ENCODE data around the gene TTPAL. TPM values are rescaled to one million over a fixed set of nuclear protein-coding genes. Genes with fewer than 3 reads are reported as not detected.

Gene TTPAL
- total RNA-seq, 1 experiment from 2014 or later, result 14.0 TPM

DNA sequence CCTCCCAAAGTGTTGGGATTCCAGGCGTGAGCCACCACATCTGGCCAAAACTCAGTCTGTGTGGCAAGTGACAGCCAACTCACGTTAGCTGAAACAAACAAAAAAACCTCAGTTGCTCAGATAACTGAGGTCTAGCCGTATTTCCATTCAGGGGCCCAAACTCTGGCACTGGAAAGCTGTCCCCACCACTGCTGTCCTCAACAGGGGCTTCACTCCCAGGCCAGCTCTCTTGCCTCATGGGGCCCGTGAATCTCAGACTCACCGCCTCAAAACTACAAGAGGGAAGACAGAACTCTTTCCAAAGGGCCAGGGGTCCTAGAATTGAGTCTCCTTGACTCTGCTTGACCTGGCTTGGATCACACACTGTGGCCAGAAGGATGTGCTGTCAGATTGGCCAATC is 7.4 kb downstream of the TTPAL start:
- H4K20me1 ChIP-seq (ENCODE audit: low read length), result no peaks in the 10 kb centered on the region
- H3F3A ChIP-seq (ENCODE audit: low read length, unreplicated experiment), result no peaks in the 10 kb centered on the region
- H3K4me3 ChIP-seq (ENCODE audit: low read length), result no peak overlapping the region
- peaks cover 2% of the 10 kb centered on the region; the same call in 1 of the 2 replicates for H3K79me2 ChIP-seq (ENCODE audit: low read length)
- no peak overlapping the region for H3K27ac ChIP-seq (ENCODE audit: low read length)
- H3K4me2 ChIP-seq (ENCODE audit: low read length), result no peak overlapping the region
- H2AFZ ChIP-seq (ENCODE audit: low read length), result no peak overlapping the region
- peaks cover 25% of the 10 kb centered on the region; the same call in 1 of the 2 replicates for H3K36me3 ChIP-seq (ENCODE audit: low read depth, low read length)
- ChIA-PET POLR2A (ENCODE audit: unreplicated experiment) (no interaction called here), CTCF (no interaction called here)
- no peaks in the 10 kb centered on the region for H3K4me1 ChIP-seq (ENCODE audit: insufficient read depth, low read length)
- TF ChIP-seq EZH2 (IDR thresholded peaks at IDR 0.05; ENCODE audit: low read length, unreplicated experiment) (no peak), EZH2phosphoT487 (IDR thresholded peaks at IDR 0.05; ENCODE audit: borderline replicate concordance, low read length) (no peak)
- TF ChIP-seq, protein P1, sequence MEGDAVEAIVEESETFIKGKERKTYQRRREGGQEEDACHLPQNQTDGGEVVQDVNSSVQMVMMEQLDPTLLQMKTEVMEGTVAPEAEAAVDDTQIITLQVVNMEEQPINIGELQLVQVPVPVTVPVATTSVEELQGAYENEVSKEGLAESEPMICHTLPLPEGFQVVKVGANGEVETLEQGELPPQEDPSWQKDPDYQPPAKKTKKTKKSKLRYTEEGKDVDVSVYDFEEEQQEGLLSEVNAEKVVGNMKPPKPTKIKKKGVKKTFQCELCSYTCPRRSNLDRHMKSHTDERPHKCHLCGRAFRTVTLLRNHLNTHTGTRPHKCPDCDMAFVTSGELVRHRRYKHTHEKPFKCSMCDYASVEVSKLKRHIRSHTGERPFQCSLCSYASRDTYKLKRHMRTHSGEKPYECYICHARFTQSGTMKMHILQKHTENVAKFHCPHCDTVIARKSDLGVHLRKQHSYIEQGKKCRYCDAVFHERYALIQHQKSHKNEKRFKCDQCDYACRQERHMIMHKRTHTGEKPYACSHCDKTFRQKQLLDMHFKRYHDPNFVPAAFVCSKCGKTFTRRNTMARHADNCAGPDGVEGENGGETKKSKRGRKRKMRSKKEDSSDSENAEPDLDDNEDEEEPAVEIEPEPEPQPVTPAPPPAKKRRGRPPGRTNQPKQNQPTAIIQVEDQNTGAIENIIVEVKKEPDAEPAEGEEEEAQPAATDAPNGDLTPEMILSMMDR (conservative IDR thresholded peaks at IDR 0.05; ENCODE audit: low read depth, low read length), result no peak
- H3K9me2 ChIP-seq (replicated peaks; ENCODE audit: low read length), result no peaks in the 10 kb centered on the region
- intact Hi-C loops (cut with micrococcal nuclease), result no loop called here
- H3K27me3 ChIP-seq (ENCODE audit: low read length), result no peaks in the 10 kb centered on the region
- no TSS peak for BruUV-seq (replicated peaks)
- ATAC-seq (no peak), DNase-seq (no peak)
- H3K9me3 ChIP-seq (ENCODE audit: low read length), result no peaks in the 10 kb centered on the region
- no peak overlapping the region for H3K9ac ChIP-seq (ENCODE audit: low read length)

GRCh38 chr20:44485078-44485829 is 9.6 kb downstream of the TTPAL start:
- H3K9me3 ChIP-seq (ENCODE audit: low read length), result no peaks in the 10 kb centered on the region
- H3K27ac ChIP-seq (ENCODE audit: low read length), result no peak overlapping the region
- no peaks in the 10 kb centered on the region for H3K9me2 ChIP-seq (replicated peaks; ENCODE audit: low read length)
- H3K4me3 ChIP-seq (ENCODE audit: low read length), result no peak overlapping the region
- no peak overlapping the region for H3K4me2 ChIP-seq (ENCODE audit: low read length)
- H3F3A ChIP-seq (ENCODE audit: low read length, unreplicated experiment), result no peaks in the 10 kb centered on the region
- CTCF ChIA-PET, result no interaction called here
- no peaks in the 10 kb centered on the region for H3K4me1 ChIP-seq (ENCODE audit: insufficient read depth, low read length)
- no peaks in the 10 kb centered on the region for H3K27me3 ChIP-seq (ENCODE audit: low read length)
- peaks cover 40% of the 10 kb centered on the region for H3K36me3 ChIP-seq (ENCODE audit: low read depth, low read length)
- no peaks in the 10 kb centered on the region for H3K79me2 ChIP-seq (ENCODE audit: low read length)
- TF ChIP-seq EZH2 (IDR thresholded peaks at IDR 0.05; ENCODE audit: low read length, unreplicated experiment) (no peak), EZH2phosphoT487 (IDR thresholded peaks at IDR 0.05; ENCODE audit: borderline replicate concordance, low read length) (no peak)
- TF ChIP-seq, protein P1 (conservative IDR thresholded peaks at IDR 0.05; ENCODE audit: low read depth, low read length), result no peak
- no peaks in the 10 kb centered on the region for H4K20me1 ChIP-seq (ENCODE audit: low read length)
- POLR2A ChIA-PET (ENCODE audit: unreplicated experiment), result no interaction called here
- H2AFZ ChIP-seq (ENCODE audit: low read length), result no peak overlapping the region
- intact Hi-C loops (cut with micrococcal nuclease), result no loop called here
- DNase-seq, result no peak
- no peak for ATAC-seq
- H3K9ac ChIP-seq (ENCODE audit: low read length), result no peak overlapping the region
- BruUV-seq (replicated peaks), result no TSS peak

GRCh38 chr20:44485830-44486198 is 10.1 kb downstream of the TTPAL start:
- ChIA-PET POLR2A (ENCODE audit: unreplicated experiment) (no interaction called here), CTCF (no interaction called here)
- DNase-seq (no peak), ATAC-seq (no peak)
- Histone ChIP-seq H3K27me3 (ENCODE audit: low read length) (no peaks in the 10 kb centered on the region), H2AFZ (ENCODE audit: low read length) (no peak overlapping the region), H3K4me3 (ENCODE audit: low read length) (no peak overlapping the region), H3K9me3 (ENCODE audit: low read length) (no peaks in the 10 kb centered on the region), H3K36me3 (ENCODE audit: low read depth, low read length) (peaks cover 40% of the 10 kb centered on the region), H4K20me1 (ENCODE audit: low read length) (no peaks in the 10 kb centered on the region), H3K27ac (ENCODE audit: low read length) (no peak overlapping the region), H3F3A (ENCODE audit: low read length, unreplicated experiment) (no peaks in the 10 kb centered on the region), H3K4me1 (ENCODE audit: insufficient read depth, low read length) (no peaks in the 10 kb centered on the region), H3K4me2 (ENCODE audit: low read length) (no peak overlapping the region), H3K79me2 (ENCODE audit: low read length) (no peaks in the 10 kb centered on the region), H3K9ac (ENCODE audit: low read length) (no peak overlapping the region), H3K9me2 (replicated peaks; ENCODE audit: low read length) (no peaks in the 10 kb centered on the region)
- TF ChIP-seq, protein P1 (conservative IDR thresholded peaks at IDR 0.05; ENCODE audit: low read depth, low read length), result no peak
- no peak for TF ChIP-seq EZH2phosphoT487 (IDR thresholded peaks at IDR 0.05; ENCODE audit: borderline replicate concordance, low read length)
- no peak for TF ChIP-seq EZH2 (IDR thresholded peaks at IDR 0.05; ENCODE audit: low read length, unreplicated experiment)
- BruUV-seq (replicated peaks), result no TSS peak
- intact Hi-C loops (cut with micrococcal nuclease), result no loop called here
